SK-N-SH treated with all-trans-retinoic acid at 6 μM for 48 hours (cell line): ENCODE measurements around the gene S100P.

Experiments
- ATAC-seq: fragments of 200-7000 bp; cut with Tn5 transposase; 3 replicates; pipeline ENCODE4 v1.9.1; 2020; ENCODE audit warnings: mild to moderate bottlenecking, moderate library complexity
- ARNTL ChIP-seq: fragments of 450-650 bp; formaldehyde crosslinking; IDR thresholded peaks from 2 replicates; pipeline ENCODE4 v1.5.0; 2020; ENCODE audit warnings: low read depth, mild to moderate bottlenecking, moderate library complexity, borderline replicate concordance
- BACH2 ChIP-seq: fragments of 250-450 bp; sonication (Bioruptor Pico); IDR thresholded peaks from 2 replicates; pipeline ENCODE4 v1.9.0; 2021; ENCODE audit warnings: mild to moderate bottlenecking, borderline replicate concordance
- CSDC2 ChIP-seq: fragments of 250-450 bp; sonication (Bioruptor Pico); IDR thresholded peaks from 2 replicates; pipeline ENCODE4 v1.5.0; 2020; ENCODE audit warnings: mild to moderate bottlenecking, moderate library complexity
- CSRNP3 ChIP-seq: fragments of 250-450 bp; sonication (Bioruptor Pico); IDR thresholded peaks from 2 replicates; pipeline ENCODE4 v1.5.1; 2021; ENCODE audit warnings: mild to moderate bottlenecking, moderate library complexity
- ESRRG ChIP-seq: fragments of 250-450 bp; sonication (Bioruptor Pico); IDR thresholded peaks from 2 replicates; pipeline ENCODE4 v1.6.1; 2021; ENCODE audit warnings: mild to moderate bottlenecking
- GLIS3 ChIP-seq: fragments of 250-450 bp; sonication (Bioruptor Pico); IDR thresholded peaks from 2 replicates; pipeline ENCODE4 v1.5.0; 2020; ENCODE audit warnings: mild to moderate bottlenecking, moderate library complexity
- ISL1 ChIP-seq: fragments of 250-450 bp; sonication (Bioruptor Pico); IDR thresholded peaks from 2 replicates; pipeline ENCODE4 v2.1.2; 2022; ENCODE audit warnings: mild to moderate bottlenecking, moderate library complexity
- OSR1 ChIP-seq: fragments of 250-450 bp; sonication (Bioruptor Pico); IDR thresholded peaks from 2 replicates; pipeline ENCODE4 v1.8.0; 2022; ENCODE audit warnings: moderate library complexity, mild to moderate bottlenecking, inconsistent platforms
- POU6F1 ChIP-seq: fragments of 250-450 bp; sonication (Bioruptor Pico); IDR thresholded peaks from 2 replicates; pipeline ENCODE4 v1.8.0; 2021; ENCODE audit warnings: low read depth, mild to moderate bottlenecking, moderate library complexity, borderline replicate concordance
- PPARA ChIP-seq: fragments of 250-450 bp; sonication (Bioruptor Pico); IDR thresholded peaks from 2 replicates; pipeline ENCODE4 v1.5.0; 2020; ENCODE audit warnings: mild to moderate bottlenecking, borderline replicate concordance
- RARB ChIP-seq: fragments of 250-450 bp; sonication (Bioruptor Pico); IDR thresholded peaks from 2 replicates; pipeline ENCODE4 v1.8.0; 2021; ENCODE audit warnings: mild to moderate bottlenecking, moderate library complexity
- SNAI2 ChIP-seq: fragments of 250-450 bp; sonication (Bioruptor Pico); IDR thresholded peaks from 2 replicates; pipeline ENCODE4 v1.5.0; 2020; ENCODE audit warnings: mild to moderate bottlenecking, moderate library complexity
- TCF4 ChIP-seq: fragments of 250-450 bp; sonication (Bioruptor Pico); IDR thresholded peaks from 2 replicates; pipeline ENCODE4 v1.8.0; 2021; ENCODE audit warnings: mild to moderate bottlenecking, moderate library complexity, borderline replicate concordance
- TOX ChIP-seq: fragments of 250-450 bp; sonication (Bioruptor Pico); IDR thresholded peaks from 2 replicates; pipeline ENCODE4 v1.8.0; 2021; ENCODE audit warnings: mild to moderate bottlenecking, moderate library complexity, borderline replicate concordance
- TSHZ2 ChIP-seq: fragments of 250-450 bp; sonication (Bioruptor Pico); IDR thresholded peaks from 2 replicates; pipeline ENCODE4 v1.5.0; 2020; ENCODE audit warnings: mild to moderate bottlenecking, moderate library complexity
- ZC3H10 ChIP-seq: fragments of 250-450 bp; sonication (Bioruptor Pico); IDR thresholded peaks from 2 replicates; pipeline ENCODE4 v1.5.1; 2021; ENCODE audit warnings: mild to moderate bottlenecking, moderate library complexity
- ZFP3 ChIP-seq: fragments of 250-450 bp; sonication (Bioruptor Pico); IDR thresholded peaks from 2 replicates; pipeline ENCODE4 v1.5.0; 2020; ENCODE audit warnings: mild to moderate bottlenecking, moderate library complexity
- ZFP30 ChIP-seq: fragments of 450-650 bp; formaldehyde crosslinking; IDR thresholded peaks from 2 replicates; pipeline ENCODE4 v1.5.0; 2022; ENCODE audit warnings: mild to moderate bottlenecking, moderate library complexity
- ZNF565 ChIP-seq: fragments of 450-650 bp; formaldehyde crosslinking; conservative IDR thresholded peaks from 2 replicates; pipeline ENCODE4 v1.5.0; 2020; ENCODE audit warnings: low read depth, mild to moderate bottlenecking, moderate library complexity
- ZNF70 ChIP-seq: fragments of 450-650 bp; formaldehyde crosslinking; IDR thresholded peaks from 2 replicates; pipeline ENCODE4 v1.5.0; 2020; ENCODE audit warnings: mild to moderate bottlenecking, moderate library complexity
- ZNF8 ChIP-seq: fragments of 450-650 bp; formaldehyde crosslinking; IDR thresholded peaks from 2 replicates; pipeline ENCODE4 v1.5.0; 2020; ENCODE audit warnings: mild to moderate bottlenecking, moderate library complexity
- TF ChIP-seq, protein P1 (sequence below): fragments of 250-450 bp; sonication (Bioruptor Pico); IDR thresholded peaks from 2 replicates; pipeline ENCODE4 v1.5.1; 2020; ENCODE audit warnings: low read depth, mild to moderate bottlenecking, moderate library complexity
- TF ChIP-seq, protein P2 (sequence below): fragments of 250-450 bp; sonication (Bioruptor Pico); IDR thresholded peaks from 2 replicates; pipeline ENCODE4 v1.8.0; 2020; ENCODE audit warnings: mild to moderate bottlenecking, moderate library complexity, borderline replicate concordance

S100P gene

GRCh38 chr4:6703786-6704185 is 10.1 kb downstream of the S100P start:
- TF ChIP-seq PPARA (CRISPR knock-in tag) = no peak
- TF ChIP-seq ZC3H10 (CRISPR knock-in tag) = no peak
- no peak for TF ChIP-seq TCF4 (CRISPR knock-in tag)
- TF ChIP-seq TOX (CRISPR knock-in tag) = no peak
- no peak for TF ChIP-seq ZNF565 (CRISPR knock-in tag)
- TF ChIP-seq ESRRG (CRISPR knock-in tag) = no peak
- TF ChIP-seq RARB (CRISPR knock-in tag) = no peak
- TF ChIP-seq, protein P1, sequence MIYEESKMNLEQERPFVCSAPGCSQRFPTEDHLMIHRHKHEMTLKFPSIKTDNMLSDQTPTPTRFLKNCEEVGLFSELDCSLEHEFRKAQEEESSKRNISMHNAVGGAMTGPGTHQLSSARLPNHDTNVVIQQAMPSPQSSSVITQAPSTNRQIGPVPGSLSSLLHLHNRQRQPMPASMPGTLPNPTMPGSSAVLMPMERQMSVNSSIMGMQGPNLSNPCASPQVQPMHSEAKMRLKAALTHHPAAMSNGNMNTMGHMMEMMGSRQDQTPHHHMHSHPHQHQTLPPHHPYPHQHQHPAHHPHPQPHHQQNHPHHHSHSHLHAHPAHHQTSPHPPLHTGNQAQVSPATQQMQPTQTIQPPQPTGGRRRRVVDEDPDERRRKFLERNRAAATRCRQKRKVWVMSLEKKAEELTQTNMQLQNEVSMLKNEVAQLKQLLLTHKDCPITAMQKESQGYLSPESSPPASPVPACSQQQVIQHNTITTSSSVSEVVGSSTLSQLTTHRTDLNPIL (CRISPR knock-in tag) = no peak
- no peak for TF ChIP-seq CSDC2 (CRISPR knock-in tag)
- no peak for TF ChIP-seq ZNF70
- TF ChIP-seq POU6F1 (CRISPR knock-in tag) = no peak
- no peak for TF ChIP-seq OSR1 (CRISPR knock-in tag)
- TF ChIP-seq ZFP30 (CRISPR knock-in tag) = no peak
- TF ChIP-seq BACH2 (CRISPR knock-in tag) = no peak
- no peak for TF ChIP-seq TSHZ2 (CRISPR knock-in tag)
- TF ChIP-seq GLIS3 = no peak

DNA sequence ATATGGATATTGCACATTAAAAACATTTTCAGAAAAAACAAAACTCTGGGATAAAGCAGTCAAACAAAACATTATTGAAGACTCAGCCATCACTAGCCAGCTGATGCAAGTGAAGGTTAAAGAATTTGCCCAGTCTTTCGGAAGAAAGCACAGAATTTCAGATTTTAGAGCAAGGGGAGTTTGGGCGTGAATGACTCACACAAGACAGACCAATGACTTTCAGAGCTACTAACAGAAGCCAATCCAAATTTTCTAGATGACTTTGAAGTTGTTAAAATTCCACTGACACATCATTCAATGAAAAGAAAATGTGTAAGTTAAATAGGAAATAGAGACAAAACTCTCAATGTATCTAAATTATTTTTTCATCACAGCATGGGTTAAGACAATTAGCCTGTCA is 12.0 kb downstream of the S100P start:
- ATAC-seq = no peak
- no peak for TF ChIP-seq ESRRG (CRISPR knock-in tag)
- no peak for TF ChIP-seq PPARA (CRISPR knock-in tag)
- TF ChIP-seq ZNF8 (CRISPR knock-in tag) = no peak
- TF ChIP-seq ZNF565 (CRISPR knock-in tag) = no peak
- no peak for TF ChIP-seq SNAI2 (CRISPR knock-in tag)
- no peak for TF ChIP-seq RARB (CRISPR knock-in tag)
- no peak for TF ChIP-seq TCF4 (CRISPR knock-in tag)
- no peak for TF ChIP-seq CSRNP3 (CRISPR knock-in tag)
- TF ChIP-seq BACH2 (CRISPR knock-in tag) = no peak
- no peak for TF ChIP-seq ZFP3 (CRISPR knock-in tag)
- no peak for TF ChIP-seq ZNF70
- TF ChIP-seq, protein P2, sequence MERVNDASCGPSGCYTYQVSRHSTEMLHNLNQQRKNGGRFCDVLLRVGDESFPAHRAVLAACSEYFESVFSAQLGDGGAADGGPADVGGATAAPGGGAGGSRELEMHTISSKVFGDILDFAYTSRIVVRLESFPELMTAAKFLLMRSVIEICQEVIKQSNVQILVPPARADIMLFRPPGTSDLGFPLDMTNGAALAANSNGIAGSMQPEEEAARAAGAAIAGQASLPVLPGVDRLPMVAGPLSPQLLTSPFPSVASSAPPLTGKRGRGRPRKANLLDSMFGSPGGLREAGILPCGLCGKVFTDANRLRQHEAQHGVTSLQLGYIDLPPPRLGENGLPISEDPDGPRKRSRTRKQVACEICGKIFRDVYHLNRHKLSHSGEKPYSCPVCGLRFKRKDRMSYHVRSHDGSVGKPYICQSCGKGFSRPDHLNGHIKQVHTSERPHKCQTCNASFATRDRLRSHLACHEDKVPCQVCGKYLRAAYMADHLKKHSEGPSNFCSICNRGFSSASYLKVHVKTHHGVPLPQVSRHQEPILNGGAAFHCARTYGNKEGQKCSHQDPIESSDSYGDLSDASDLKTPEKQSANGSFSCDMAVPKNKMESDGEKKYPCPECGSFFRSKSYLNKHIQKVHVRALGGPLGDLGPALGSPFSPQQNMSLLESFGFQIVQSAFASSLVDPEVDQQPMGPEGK (CRISPR knock-in tag) = no peak
- TF ChIP-seq ARNTL (CRISPR knock-in tag) = no peak
- TF ChIP-seq, protein P1 (CRISPR knock-in tag) = no peak
- no peak for TF ChIP-seq GLIS3
- no peak for TF ChIP-seq ISL1 (CRISPR knock-in tag)
- no peak for TF ChIP-seq ZFP30 (CRISPR knock-in tag)
- TF ChIP-seq ZC3H10 (CRISPR knock-in tag) = no peak
- TF ChIP-seq POU6F1 (CRISPR knock-in tag) = no peak
- TF ChIP-seq CSDC2 (CRISPR knock-in tag) = no peak

More at GRCh38 chr4:6703786-6704185, 10.1 kb downstream of the S100P start:
- no peak for ATAC-seq
